GM19328 (cell line): ENCODE data around the gene PRKG2.
A peak's percentile ranks its signal among the peaks of the same experiment; 100 is the strongest.

Source experiments
- ATAC-seq: cut with Tn5 transposase; IDR thresholded peaks from one replicate; pipeline ENCODE4 v1.9.1; 2021; ENCODE audit warnings: mild to moderate bottlenecking, moderate library complexity; ENCODE audit not compliant: unreplicated experiment

PRKG2 gene

GRCh38 chr4:81106150-81106549 is 108.9 kb downstream of the PRKG2 start:
- no peak for ATAC-seq

- no peak for ATAC-seq
Observed at GRCh38 chr4:81102107-81102506, 112.9 kb downstream of the PRKG2 start.

- ATAC-seq = no peak
Observed at GRCh38 chr4:81096566-81096965, 118.5 kb downstream of the PRKG2 start.

GRCh38 chr4:81095389-81095788 is 119.6 kb downstream of the PRKG2 start:
- no peak for ATAC-seq

GRCh38 chr4:81093720-81094401 is 121.2 kb downstream of the PRKG2 start:
- ATAC-seq = no peak

GRCh38 chr4:81085979-81086378 is 129.0 kb downstream of the PRKG2 start:
- ATAC-seq = no peak

- no peak for ATAC-seq
Observed at GRCh38 chr4:81085291-81085690, 129.7 kb downstream of the PRKG2 start.

- ATAC-seq = no peak
Observed at GRCh38 chr4:81084634-81085033, 130.4 kb downstream of the PRKG2 start.

GRCh38 chr4:81084029-81084428 is 131.0 kb downstream of the PRKG2 start:
- no peak for ATAC-seq

- ATAC-seq = no peak
Observed at GRCh38 chr4:81081156-81081555, 133.9 kb downstream of the PRKG2 start.

GRCh38 chr4:81071013-81071412 is 144.0 kb downstream of the PRKG2 start:
- ATAC-seq = no peak

- ATAC-seq = peak; percentile 99
Observed at GRCh38 chr4:81069706-81070331, 145.2 kb downstream of the PRKG2 start.

GRCh38 chr4:81065446-81065845 is 149.6 kb downstream of the PRKG2 start:
- no peak for ATAC-seq

- ATAC-seq = no peak
Observed at GRCh38 chr4:81062001-81062400, 153.0 kb downstream of the PRKG2 start.

GRCh38 chr4:81061344-81061730 is 153.7 kb downstream of the PRKG2 start:
- ATAC-seq = no peak

GRCh38 chr4:81060587-81061343 is 154.3 kb downstream of the PRKG2 start:
- no peak for ATAC-seq

GRCh38 chr4:81058621-81059020 is 156.4 kb downstream of the PRKG2 start:
- ATAC-seq = no peak

- peak; percentile 97 for ATAC-seq
Observed at GRCh38 chr4:81052119-81053068, 162.6 kb downstream of the PRKG2 start.

- no peak for ATAC-seq
Observed at GRCh38 chr4:81049907-81050306, 165.1 kb downstream of the PRKG2 start.

- no peak for ATAC-seq
Observed at GRCh38 chr4:81049330-81049729, 165.7 kb downstream of the PRKG2 start.
